ENCODE results near the gene MFAP3L.

MFAP3L gene

GRCh38 chr4:169959254-169959653, 66.9 kb downstream of the MFAP3L start:
- TF ChIP-seq, protein P1, sequence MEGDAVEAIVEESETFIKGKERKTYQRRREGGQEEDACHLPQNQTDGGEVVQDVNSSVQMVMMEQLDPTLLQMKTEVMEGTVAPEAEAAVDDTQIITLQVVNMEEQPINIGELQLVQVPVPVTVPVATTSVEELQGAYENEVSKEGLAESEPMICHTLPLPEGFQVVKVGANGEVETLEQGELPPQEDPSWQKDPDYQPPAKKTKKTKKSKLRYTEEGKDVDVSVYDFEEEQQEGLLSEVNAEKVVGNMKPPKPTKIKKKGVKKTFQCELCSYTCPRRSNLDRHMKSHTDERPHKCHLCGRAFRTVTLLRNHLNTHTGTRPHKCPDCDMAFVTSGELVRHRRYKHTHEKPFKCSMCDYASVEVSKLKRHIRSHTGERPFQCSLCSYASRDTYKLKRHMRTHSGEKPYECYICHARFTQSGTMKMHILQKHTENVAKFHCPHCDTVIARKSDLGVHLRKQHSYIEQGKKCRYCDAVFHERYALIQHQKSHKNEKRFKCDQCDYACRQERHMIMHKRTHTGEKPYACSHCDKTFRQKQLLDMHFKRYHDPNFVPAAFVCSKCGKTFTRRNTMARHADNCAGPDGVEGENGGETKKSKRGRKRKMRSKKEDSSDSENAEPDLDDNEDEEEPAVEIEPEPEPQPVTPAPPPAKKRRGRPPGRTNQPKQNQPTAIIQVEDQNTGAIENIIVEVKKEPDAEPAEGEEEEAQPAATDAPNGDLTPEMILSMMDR (conservative IDR thresholded peaks at IDR 0.05; ENCODE audit: low read depth, low read length): no peak
- H3K4me3 ChIP-seq (ENCODE audit: low read depth, low read length): no peak overlapping the region
- DNase-seq (ENCODE audit: low read depth): no peak

GRCh38 chr4:169958629-169959028, 67.6 kb downstream of the MFAP3L start:
- no peak for DNase-seq (ENCODE audit: low read depth)
- TF ChIP-seq, protein P1 (conservative IDR thresholded peaks at IDR 0.05; ENCODE audit: low read depth, low read length): no peak

DNA sequence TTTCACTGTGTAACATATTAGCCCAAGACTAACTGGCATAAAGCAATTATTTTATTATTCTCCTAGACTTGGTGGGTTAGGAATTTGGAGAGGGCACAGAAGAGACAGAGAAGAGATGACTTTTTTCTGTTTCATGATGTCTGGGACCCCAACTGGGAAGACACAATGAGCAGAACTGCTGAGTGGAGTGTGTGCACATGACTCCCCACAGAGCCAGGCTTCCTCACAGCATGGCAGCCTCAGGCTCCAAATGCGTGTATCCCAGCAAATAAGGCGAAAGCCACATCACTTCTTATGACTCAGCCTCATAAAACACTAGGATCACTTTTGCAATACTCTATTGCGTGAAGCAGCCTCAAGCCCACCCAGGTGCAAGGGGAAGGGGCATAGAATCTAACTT, 68.4 kb downstream of the MFAP3L start:
- no peak overlapping the region for H3K4me3 ChIP-seq (ENCODE audit: low read depth, low read length)
- TF ChIP-seq, protein P1 (conservative IDR thresholded peaks at IDR 0.05; ENCODE audit: low read depth, low read length): no peak
- DNase-seq (ENCODE audit: low read depth): no peak

More at GRCh38 chr4:169958629-169959028, 67.6 kb downstream of the MFAP3L start:
- no peak overlapping the region for H3K4me3 ChIP-seq (ENCODE audit: low read depth, low read length)

DNA sequence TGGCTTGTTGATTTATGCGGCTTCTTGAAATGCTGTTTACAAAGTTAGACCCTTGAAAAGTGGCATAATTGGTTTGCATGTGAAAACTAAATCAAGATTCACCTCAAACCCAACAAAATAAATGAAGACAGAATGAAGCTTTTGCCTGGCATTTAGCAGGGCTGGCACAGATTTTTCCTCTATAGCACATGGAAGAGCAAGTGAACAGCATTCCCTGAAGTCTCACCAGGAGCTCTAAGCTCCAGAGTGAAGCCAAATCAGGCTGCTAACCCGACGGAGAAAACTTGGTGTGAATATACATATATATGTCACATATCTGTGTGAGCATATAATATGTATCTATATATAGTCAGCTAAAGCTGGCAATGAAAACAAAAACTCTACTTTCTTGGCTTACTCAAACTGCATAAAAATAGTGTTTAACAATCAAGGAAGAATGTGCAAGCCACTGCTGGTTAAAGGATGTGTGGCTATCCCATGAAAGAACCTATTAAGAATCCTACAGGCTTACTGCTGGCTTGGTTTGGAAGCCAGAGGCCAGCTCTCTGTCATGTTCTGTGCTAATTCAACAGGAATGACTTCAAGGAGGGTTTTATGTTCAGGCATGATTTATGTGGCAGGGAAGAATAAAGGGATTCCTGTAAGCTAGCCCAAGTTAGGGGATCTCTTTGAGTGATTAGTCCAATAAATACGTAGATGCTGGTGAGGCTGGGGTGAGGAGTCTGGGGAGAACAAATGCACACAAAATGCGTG, 69.9 kb downstream of the MFAP3L start:
- no peak overlapping the region for H3K4me3 ChIP-seq (ENCODE audit: low read depth, low read length)
- TF ChIP-seq, protein P1 (conservative IDR thresholded peaks at IDR 0.05; ENCODE audit: low read depth, low read length): no peak
- DNase-seq (ENCODE audit: low read depth): no peak

- no peak for DNase-seq (ENCODE audit: low read depth)
- no peak overlapping the region for H3K4me3 ChIP-seq (ENCODE audit: low read depth, low read length)
- TF ChIP-seq, protein P1 (conservative IDR thresholded peaks at IDR 0.05; ENCODE audit: low read depth, low read length): no peak
Measured at GRCh38 chr4:169955521-169955920, 70.7 kb downstream of the MFAP3L start.

GRCh38 chr4:169952236-169953002, 73.8 kb downstream of the MFAP3L start:
- H3K4me3 ChIP-seq (ENCODE audit: low read depth, low read length): no peak overlapping the region
- no peak for DNase-seq (ENCODE audit: low read depth)
- TF ChIP-seq, protein P1 (conservative IDR thresholded peaks at IDR 0.05; ENCODE audit: low read depth, low read length): no peak
